ENCODE measurements around the gene SCRN3. TPM values are rescaled to one million over a fixed set of nuclear protein-coding genes. Genes with fewer than 3 reads are reported as not detected.

The SCRN3 gene
- total and polyA plus RNA-seq, 2 experiments from 2014 or later: 8.1 to 12.3 TPM

- TF ChIP-seq ZNF462 (CRISPR knock-in tag; IDR thresholded peaks at IDR 0.05) (no peak), ETS1 (IDR thresholded peaks at IDR 0.05) (no peak)
These were observed 47.3 kb downstream of the SCRN3 start (continued) for GRCh38 chr2:174442546-174443510.

- H3K4me1 Mint-ChIP-seq: peaks cover 10% of the 10 kb centered on the region
- no peak overlapping the region for H3K27ac Mint-ChIP-seq
- no peak overlapping the region for H2AFZ ChIP-seq
- H3K36me3 Mint-ChIP-seq (ENCODE audit: low read depth): no peaks in the 10 kb centered on the region
- H3K79me2 ChIP-seq (replicated peaks; ENCODE audit: insufficient read depth): no peaks in the 10 kb centered on the region
- H3K4me1 ChIP-seq (ENCODE audit: insufficient read depth): no peaks in the 10 kb centered on the region
- no peaks in the 10 kb centered on the region for H3K36me3 ChIP-seq (ENCODE audit: insufficient read depth)
- DNase-seq (ENCODE audit: low spot score) (no peak), ATAC-seq (no peak)
- no peaks in the 10 kb centered on the region for H3F3A ChIP-seq (replicated peaks; ENCODE audit: low read depth)
- no peaks in the 10 kb centered on the region for H3K9me3 Mint-ChIP-seq
- no peak overlapping the region for H3K4me2 ChIP-seq
- no peaks in the 10 kb centered on the region for H3K9me2 ChIP-seq (ENCODE audit: insufficient read depth)
- H3K27me3 Mint-ChIP-seq (ENCODE audit: insufficient read depth, low read depth, poor library complexity): peaks cover 4% of the 10 kb centered on the region
- no peak overlapping the region for H3K4me3 Mint-ChIP-seq
- H3K27ac ChIP-seq (ENCODE audit: low read depth): no peak overlapping the region
- H4K20me1 ChIP-seq (replicated peaks; ENCODE audit: insufficient read depth): no peaks in the 10 kb centered on the region
- no peak overlapping the region for H3K4me3 ChIP-seq
- no peaks in the 10 kb centered on the region for H3K27me3 ChIP-seq (ENCODE audit: insufficient read depth)
- TF ChIP-seq STAT1 (IDR thresholded peaks at IDR 0.05; ENCODE audit: unreplicated experiment): no peak
- no peak for TF ChIP-seq REST (IDR thresholded peaks at IDR 0.05; ENCODE audit: unreplicated experiment)
- TF ChIP-seq ZNF114 (CRISPR knock-in tag; IDR thresholded peaks at IDR 0.05): no peak
- no peak for TF ChIP-seq JUNB (IDR thresholded peaks at IDR 0.05; ENCODE audit: unreplicated experiment)
- TF ChIP-seq CTCF (conservative IDR thresholded peaks at IDR 0.05; ENCODE audit: low read depth in 2 of 2): no peak
- no peak for TF ChIP-seq CREB1 (CRISPR knock-in tag; IDR thresholded peaks at IDR 0.05; ENCODE audit: low read depth)
- no peak for TF ChIP-seq POLR2AphosphoS5 (IDR thresholded peaks at IDR 0.05; ENCODE audit: low read depth)
- TF ChIP-seq ZNF331 (CRISPR knock-in tag; IDR thresholded peaks at IDR 0.05; ENCODE audit: low read depth): no peak
These were observed 49.2 kb downstream of the SCRN3 start for GRCh38 chr2:174444761-174445160.
